Measurements from ENCODE around the gene RIT2.

The RIT2 gene

DNA sequence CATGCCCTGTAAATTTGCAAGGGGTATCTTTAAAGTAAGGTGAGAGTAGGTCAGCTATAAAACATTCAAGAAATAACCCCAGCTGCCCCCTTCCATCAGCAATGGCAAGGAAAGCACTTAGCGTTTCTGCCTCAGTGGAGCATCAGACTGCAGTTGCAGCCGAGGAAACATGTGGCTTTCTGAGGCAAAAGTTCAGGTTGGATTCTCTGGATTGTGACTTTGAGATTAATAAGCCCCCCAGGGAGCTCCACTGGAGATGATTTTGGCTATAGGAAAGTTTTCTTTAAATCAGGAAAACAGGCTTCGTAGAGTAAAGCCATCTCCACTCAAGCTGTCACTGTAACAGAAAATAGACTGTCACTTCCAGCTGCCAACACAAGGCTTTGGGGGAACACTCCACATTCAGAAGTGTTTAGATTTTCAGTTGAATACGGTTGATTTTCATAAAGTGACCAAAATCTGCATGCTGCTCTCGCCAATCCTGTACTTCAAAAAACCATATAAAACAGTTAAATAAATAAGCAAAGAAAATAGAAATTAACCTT lies 15.3 kb upstream of the RIT2 start:
- DNase-seq (ENCODE audit: insufficient read length) (no peak), FAIRE-seq (no peak)
- no peak for TF ChIP-seq POLR2AphosphoS5 (IDR thresholded peaks at IDR 0.05; ENCODE audit: low read depth, low read length)
- TF ChIP-seq POLR2A (IDR thresholded peaks at IDR 0.05; ENCODE audit: low read depth, low read length) = no peak
- TF ChIP-seq TAF1 (IDR thresholded peaks at IDR 0.05; ENCODE audit: borderline replicate concordance, low read depth, low read length) = no peak

DNA sequence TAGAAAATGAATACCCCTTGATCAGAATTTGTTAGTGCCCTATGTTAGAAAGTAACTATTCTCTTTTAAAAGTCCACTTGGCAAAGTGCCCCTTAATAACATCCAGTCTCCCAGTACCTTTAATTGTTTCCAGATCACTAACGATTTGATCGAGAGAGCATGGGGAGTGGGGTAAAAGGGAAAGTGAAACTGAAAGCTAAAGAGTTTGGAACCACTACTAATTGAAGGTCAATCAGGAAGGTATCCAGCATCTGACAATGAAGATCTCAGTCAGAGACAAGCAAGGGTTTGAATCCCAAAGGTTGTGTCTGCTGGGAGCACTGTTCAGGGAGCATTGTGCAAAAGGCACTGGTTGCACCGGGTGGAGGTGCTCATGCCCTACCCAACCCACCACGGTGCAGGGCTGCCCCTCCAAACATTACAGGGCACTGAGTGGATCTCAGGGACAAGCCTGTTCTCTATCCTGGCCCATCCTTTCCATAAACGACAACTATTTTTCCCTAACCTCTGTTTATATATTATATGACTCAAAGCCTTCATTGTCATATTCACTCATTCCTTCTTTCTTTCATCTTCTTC lies 14.6 kb upstream of the RIT2 start:
- DNase-seq (ENCODE audit: insufficient read length) = no peak
- FAIRE-seq = no peak
- TF ChIP-seq TAF1 (IDR thresholded peaks at IDR 0.05; ENCODE audit: borderline replicate concordance, low read depth, low read length) = no peak
- no peak for TF ChIP-seq POLR2A (IDR thresholded peaks at IDR 0.05; ENCODE audit: low read depth, low read length)
- TF ChIP-seq POLR2AphosphoS5 (IDR thresholded peaks at IDR 0.05; ENCODE audit: low read depth, low read length) = no peak

DNA sequence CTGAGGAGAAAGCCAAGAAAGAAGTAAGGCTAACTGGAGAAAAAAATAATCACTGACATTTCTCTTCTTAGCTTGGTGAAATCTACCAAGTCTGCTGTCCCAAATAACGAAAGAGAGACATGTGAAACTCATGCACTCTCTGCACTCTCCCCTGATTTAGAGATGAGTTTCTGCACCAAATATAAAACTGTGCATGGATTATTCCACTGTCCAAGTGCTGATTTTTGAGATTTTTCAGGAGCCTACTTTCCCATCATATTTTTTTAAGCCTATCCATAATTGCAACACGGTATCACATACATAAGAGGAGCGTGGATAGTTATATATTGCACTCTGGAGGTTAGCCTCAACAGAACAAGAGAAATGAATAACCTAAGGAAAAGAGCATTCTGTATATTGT lies 10.0 kb upstream of the RIT2 start:
- DNase-seq (ENCODE audit: insufficient read length) (no peak), FAIRE-seq (no peak)
- TF ChIP-seq POLR2AphosphoS5 (IDR thresholded peaks at IDR 0.05; ENCODE audit: low read depth, low read length) = no peak
- no peak for TF ChIP-seq TAF1 (IDR thresholded peaks at IDR 0.05; ENCODE audit: borderline replicate concordance, low read depth, low read length)
- no peak for TF ChIP-seq POLR2A (IDR thresholded peaks at IDR 0.05; ENCODE audit: low read depth, low read length)

DNA sequence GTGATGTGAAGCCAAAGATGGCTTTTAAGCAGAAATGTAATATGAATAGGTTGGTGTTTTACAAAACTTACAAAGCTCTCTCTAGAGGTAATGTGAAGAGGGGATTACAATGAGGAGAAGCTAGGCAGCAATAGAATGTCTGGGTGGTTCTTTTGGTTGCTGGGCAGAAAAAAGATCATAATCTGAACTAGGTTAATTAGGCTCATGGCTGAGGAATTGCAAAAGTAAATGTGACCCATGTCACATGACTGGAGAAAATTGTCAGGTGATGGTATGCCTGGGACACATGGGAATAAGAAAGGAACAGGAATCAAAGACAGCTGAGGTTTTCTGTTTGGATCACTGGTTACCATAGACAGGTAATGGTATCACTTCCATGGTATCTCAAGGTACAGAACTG lies 7.5 kb upstream of the RIT2 start:
- no peak for FAIRE-seq
- no peak for DNase-seq (ENCODE audit: insufficient read length)
- TF ChIP-seq POLR2A (IDR thresholded peaks at IDR 0.05; ENCODE audit: low read depth, low read length) (no peak), TAF1 (IDR thresholded peaks at IDR 0.05; ENCODE audit: borderline replicate concordance, low read depth, low read length) (no peak), POLR2AphosphoS5 (IDR thresholded peaks at IDR 0.05; ENCODE audit: low read depth, low read length) (no peak)

DNA sequence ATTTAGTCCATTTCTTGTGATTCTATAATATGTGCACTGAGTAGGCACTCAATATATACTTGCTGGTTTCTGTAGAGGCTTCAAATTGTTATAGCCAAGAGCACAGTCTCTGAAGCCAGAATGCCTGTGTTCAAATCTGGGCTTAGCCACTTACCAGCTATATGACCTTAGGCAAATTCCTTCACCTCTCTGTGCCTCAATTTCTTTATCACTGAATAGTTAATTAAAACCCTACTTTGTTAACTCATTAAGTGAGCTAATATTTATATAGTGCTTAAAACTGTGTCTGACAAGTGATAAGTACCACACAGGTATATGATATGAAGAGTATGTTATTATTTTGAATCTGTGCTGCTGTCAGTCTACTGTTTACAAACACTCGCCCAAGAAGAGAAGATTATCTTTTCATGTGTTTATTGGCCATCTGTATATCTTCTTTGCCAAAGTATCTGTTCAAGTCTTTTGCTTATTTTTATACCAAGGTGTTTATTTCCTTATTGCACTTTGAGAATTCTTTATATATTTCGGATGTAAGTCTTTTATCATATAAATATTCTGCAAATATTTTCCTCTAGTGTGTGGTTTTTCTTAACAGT lies 1.3 kb upstream of the RIT2 start:
- TF ChIP-seq TAF1 (IDR thresholded peaks at IDR 0.05; ENCODE audit: borderline replicate concordance, low read depth, low read length) = no peak
- FAIRE-seq (no peak), DNase-seq (ENCODE audit: insufficient read length) (no peak)

DNA sequence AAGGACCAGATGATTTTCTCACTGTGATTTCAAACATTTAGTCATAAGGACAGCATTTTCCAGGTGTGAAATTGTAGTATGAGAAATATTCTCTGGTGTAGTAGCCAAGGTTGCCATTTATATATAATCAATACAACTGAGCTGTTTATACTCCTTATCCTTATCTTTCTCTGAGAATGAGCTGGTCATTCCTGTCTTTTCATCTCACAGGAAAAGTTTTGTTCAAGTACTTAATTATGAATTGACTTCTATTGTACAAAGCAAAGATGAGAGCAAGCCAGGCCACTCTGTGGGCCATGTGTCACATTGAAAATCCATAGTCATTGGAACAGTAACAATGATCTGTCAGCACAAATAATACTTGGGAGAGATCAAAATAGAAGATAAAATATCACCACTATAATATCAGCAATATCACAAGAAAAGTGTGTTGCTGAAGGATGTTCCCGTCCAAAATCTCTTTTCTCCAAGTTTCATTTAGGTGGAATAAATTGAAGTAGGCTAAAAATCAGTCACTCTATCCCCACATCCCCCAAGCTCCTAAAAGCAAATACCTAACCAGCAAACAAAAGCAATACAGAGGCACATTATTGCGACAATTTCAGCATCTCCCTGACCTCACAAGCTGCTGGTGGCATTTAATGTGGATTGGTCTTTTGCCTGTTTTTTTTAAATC lies 2.1 kb downstream of the RIT2 start:
- FAIRE-seq (no peak), DNase-seq (ENCODE audit: insufficient read length) (no peak)
- TF ChIP-seq POLR2AphosphoS5 (IDR thresholded peaks at IDR 0.05; ENCODE audit: low read depth, low read length) (no peak), TAF1 (IDR thresholded peaks at IDR 0.05; ENCODE audit: borderline replicate concordance, low read depth, low read length) (no peak), POLR2A (IDR thresholded peaks at IDR 0.05; ENCODE audit: low read depth, low read length) (no peak)

DNA sequence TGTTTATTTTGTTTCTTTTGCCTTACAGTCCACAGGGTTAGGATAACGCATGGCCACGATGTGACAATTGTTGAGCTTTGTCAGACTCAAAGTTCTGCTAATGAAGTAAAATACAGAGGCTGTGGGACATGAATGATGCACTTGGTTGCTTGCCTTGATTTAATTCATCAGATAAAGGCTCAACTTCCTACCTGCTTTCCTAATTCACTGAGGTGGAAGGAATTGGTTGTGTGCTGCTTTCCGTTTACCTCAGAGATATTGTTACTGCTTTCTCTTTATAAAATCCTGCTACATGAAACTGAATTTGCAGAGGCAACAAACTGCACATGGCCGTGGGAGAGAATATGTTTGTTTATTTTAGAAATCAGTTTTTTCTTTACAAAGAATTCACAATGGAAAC lies 6.6 kb downstream of the RIT2 start:
- DNase-seq (ENCODE audit: insufficient read length) = no peak
- no peak for TF ChIP-seq TAF1 (IDR thresholded peaks at IDR 0.05; ENCODE audit: borderline replicate concordance, low read depth, low read length)
- no peak for TF ChIP-seq POLR2AphosphoS5 (IDR thresholded peaks at IDR 0.05; ENCODE audit: low read depth, low read length)
- no peak for TF ChIP-seq POLR2A (IDR thresholded peaks at IDR 0.05; ENCODE audit: low read depth, low read length)
- no peak for FAIRE-seq

DNA sequence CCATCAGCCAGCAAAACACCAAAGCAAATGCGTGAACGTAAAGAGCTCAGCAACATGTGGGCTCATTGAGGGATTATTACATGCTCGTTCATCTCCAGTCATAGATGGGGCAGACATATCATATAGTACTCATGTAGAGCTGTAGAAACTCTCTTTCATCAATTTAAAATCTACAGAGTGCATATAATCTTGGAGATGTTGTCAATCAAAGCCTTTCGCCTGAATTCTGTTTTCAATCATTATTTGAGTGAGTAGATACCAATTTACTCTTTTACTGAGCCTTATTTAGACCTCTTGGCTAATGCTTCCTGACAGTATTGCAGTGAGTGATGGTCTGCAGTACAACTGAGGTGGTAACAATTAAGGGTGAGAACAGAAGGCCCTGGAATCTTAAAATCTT lies 7.0 kb downstream of the RIT2 start:
- DNase-seq (ENCODE audit: insufficient read length) = no peak
- no peak for TF ChIP-seq POLR2A (IDR thresholded peaks at IDR 0.05; ENCODE audit: low read depth, low read length)
- no peak for TF ChIP-seq POLR2AphosphoS5 (IDR thresholded peaks at IDR 0.05; ENCODE audit: low read depth, low read length)
- no peak for TF ChIP-seq TAF1 (IDR thresholded peaks at IDR 0.05; ENCODE audit: borderline replicate concordance, low read depth, low read length)
- no peak for FAIRE-seq

DNA sequence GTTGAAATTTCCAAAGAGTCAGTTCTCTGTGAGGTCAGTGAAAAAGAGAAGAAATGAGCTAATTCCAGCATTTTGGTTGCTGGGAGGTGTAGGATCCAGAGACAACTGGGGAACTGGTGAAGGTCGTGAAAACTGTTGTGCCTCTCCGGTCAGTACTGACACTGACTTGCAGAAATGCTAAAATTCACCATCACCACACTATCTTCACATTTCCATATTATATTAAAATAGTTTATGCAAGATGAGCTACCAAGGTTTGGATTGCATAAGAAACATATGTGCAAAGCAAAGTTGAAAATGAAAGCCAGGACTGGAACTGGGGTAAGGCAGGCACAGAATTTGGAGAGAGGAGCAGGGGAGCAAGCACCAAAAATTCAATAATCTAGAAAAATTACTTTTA lies 21.8 kb downstream of the RIT2 start:
- no peak for FAIRE-seq
- TF ChIP-seq TAF1 (IDR thresholded peaks at IDR 0.05; ENCODE audit: borderline replicate concordance, low read depth, low read length) = no peak
- TF ChIP-seq POLR2A (IDR thresholded peaks at IDR 0.05; ENCODE audit: low read depth, low read length) = no peak

DNA sequence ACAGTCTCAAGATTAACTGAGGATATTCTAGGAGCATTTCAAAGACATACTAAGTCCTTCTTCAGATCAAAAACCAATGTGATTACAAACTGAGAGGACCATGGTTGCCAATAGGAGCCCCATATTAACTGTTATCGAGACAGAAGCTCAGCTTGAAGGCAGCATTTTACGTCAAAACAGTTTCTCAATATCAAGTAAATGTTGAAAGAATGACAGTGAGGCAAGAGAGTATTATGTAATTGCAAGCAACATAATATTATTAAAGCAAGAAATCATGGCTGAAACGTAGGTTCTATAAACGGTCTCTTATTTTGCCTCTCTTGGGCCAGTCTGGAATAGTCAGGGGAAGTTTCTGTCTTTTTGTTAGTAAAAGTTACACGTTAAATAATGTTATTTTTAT lies 22.9 kb downstream of the RIT2 start:
- DNase-seq (ENCODE audit: insufficient read length) (no peak), FAIRE-seq (no peak)
- TF ChIP-seq TAF1 (IDR thresholded peaks at IDR 0.05; ENCODE audit: borderline replicate concordance, low read depth, low read length) (no peak), POLR2AphosphoS5 (IDR thresholded peaks at IDR 0.05; ENCODE audit: low read depth, low read length) (no peak), POLR2A (IDR thresholded peaks at IDR 0.05; ENCODE audit: low read depth, low read length) (no peak)

More for the DNA sequence above, 21.8 kb downstream of the RIT2 start:
- no peak for DNase-seq (ENCODE audit: insufficient read length)

DNA sequence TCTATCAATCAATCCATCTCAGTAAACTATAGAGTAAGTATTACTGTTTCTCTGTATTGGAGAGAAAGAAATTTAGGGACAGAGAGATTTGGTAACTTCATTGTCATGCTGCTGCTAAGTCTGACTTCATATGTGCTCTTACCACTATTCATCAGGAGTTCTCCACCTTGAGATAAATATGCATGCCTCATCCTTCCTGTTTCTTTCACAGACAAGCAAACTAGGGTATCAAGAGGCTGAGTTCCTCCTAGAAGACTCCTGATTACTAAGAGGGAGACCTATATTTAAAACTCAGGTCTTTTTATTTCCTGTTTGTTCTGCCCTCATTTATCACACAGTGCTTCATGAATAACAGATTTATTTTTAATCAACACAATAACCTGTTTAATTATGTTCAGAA lies 34.1 kb downstream of the RIT2 start:
- FAIRE-seq (no peak), DNase-seq (ENCODE audit: insufficient read length) (no peak)
- no peak for TF ChIP-seq TAF1 (IDR thresholded peaks at IDR 0.05; ENCODE audit: borderline replicate concordance, low read depth, low read length)
- no peak for TF ChIP-seq POLR2A (IDR thresholded peaks at IDR 0.05; ENCODE audit: low read depth, low read length)
- no peak for TF ChIP-seq POLR2AphosphoS5 (IDR thresholded peaks at IDR 0.05; ENCODE audit: low read depth, low read length)

DNA sequence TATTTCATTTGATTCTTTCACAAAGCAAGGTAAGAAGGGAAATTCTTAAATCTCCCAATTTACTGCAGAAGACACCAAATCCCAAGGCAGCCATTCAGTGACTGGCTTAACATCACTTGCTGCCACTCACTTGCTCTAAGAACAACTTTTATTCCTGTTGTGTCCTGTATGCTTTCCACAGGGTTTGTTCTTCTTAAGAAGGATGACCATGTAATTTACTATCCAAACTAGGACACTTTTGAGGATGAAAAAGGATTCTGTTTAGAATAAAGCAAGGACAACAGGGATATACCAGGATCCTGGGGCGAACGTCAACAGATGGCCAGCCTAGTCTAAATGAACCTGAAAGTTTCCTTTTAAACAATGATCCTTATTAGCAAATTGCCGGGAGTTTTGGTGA lies 34.8 kb downstream of the RIT2 start:
- TF ChIP-seq POLR2A (IDR thresholded peaks at IDR 0.05; ENCODE audit: low read depth, low read length) (no peak), TAF1 (IDR thresholded peaks at IDR 0.05; ENCODE audit: borderline replicate concordance, low read depth, low read length) (no peak), POLR2AphosphoS5 (IDR thresholded peaks at IDR 0.05; ENCODE audit: low read depth, low read length) (no peak)
- FAIRE-seq = no peak
- no peak for DNase-seq (ENCODE audit: insufficient read length)
